Activated CD4-positive, alpha-beta T cell treated with anti-CD3 and anti-CD28 coated beads, Interleukin-10, Interleukin-2, amounts not matched to agents 100 ng/mL and 50 ng/mL, durations not matched to agents 16 hours and 8 hours (primary cell): ENCODE data around the gene NT5DC4.

ENCODE experiments used
- DNase-seq: peaks from one replicate; pipeline ENCODE4 v3.0.0-alpha.2; 2020

Gene NT5DC4

GRCh38 chr2:112788653-112789052 lies 67.8 kb downstream of the NT5DC4 start:
- no peak for DNase-seq
